ENCODE results near the gene ZNF286A. TPM values are rescaled to one million over a fixed set of nuclear protein-coding genes. Genes with fewer than 3 reads are reported as not detected.
"Not testable (repeated sequence)": the region's sequence is repeated elsewhere in the genome, so short reads cannot be mapped to it uniquely, and the experiment has no call there.

The ZNF286A gene
- total and polyA plus RNA-seq, 12 donors = 12.1 to 35.1 (median 22.9) TPM

- no peaks in the 10 kb centered on the region for H3K36me3 ChIP-seq (replicated peaks in 1 of 2)
- no peaks in the 10 kb centered on the region for H3K27me3 ChIP-seq
- no peak overlapping the region for H3K27ac ChIP-seq
- DNase-seq = no peak
- no peaks in the 10 kb centered on the region for H3K9me3 ChIP-seq (replicated peaks in 1 of 3)
- intact Hi-C loops (cut with DNase I) = no loop called here
- WGBS, 4 donors = 58 to 67% (median 60%) methylated on average over 2 of the region's 2 CpGs
- no peaks in the 10 kb centered on the region for H3K4me1 ChIP-seq (replicated peaks in 1 of 2)
- TF ChIP-seq CTCF (IDR thresholded peaks at IDR 0.05) (no peak), POLR2A (IDR thresholded peaks at IDR 0.05) (no peak)
- H3K4me3 ChIP-seq = no peak overlapping the region
Observed at GRCh38 chr17:15744885-15745284, 45.3 kb downstream of the ZNF286A start.

GRCh38 chr17:15749403-15749802 lies 49.9 kb downstream of the ZNF286A start:
- H3K4me1 ChIP-seq (replicated peaks in 1 of 2); H3K4me3 ChIP-seq; H3K27me3 ChIP-seq; H3K27ac ChIP-seq; H3K9me3 ChIP-seq (replicated peaks in 1 of 3); DNase-seq; intact Hi-C loops (cut with DNase I); H3K36me3 ChIP-seq (replicated peaks in 1 of 2): not testable (repeated sequence)
- WGBS, 4 donors = 18 to 21% methylated on average over 25 to 27 of the region's 36 CpGs; no CpG with 5 or more reads in 2 of the 4 donors

- intact Hi-C loops (cut with DNase I); H3K9me3 ChIP-seq (replicated peaks in 1 of 3); H3K27me3 ChIP-seq; H3K4me1 ChIP-seq (replicated peaks in 1 of 2); H3K4me3 ChIP-seq; H3K36me3 ChIP-seq (replicated peaks in 1 of 2); H3K27ac ChIP-seq: not testable (repeated sequence)
- 67 to 74% methylated on average over 8 to 9 of the region's 14 CpGs; no CpG with 5 or more reads in 2 of the 4 donors for WGBS, 4 donors
- peak in 1 of 7 donors; percentile 57 for DNase-seq
Observed at GRCh38 chr17:15768865-15769533, 69.4 kb downstream of the ZNF286A start.

Small RNA genes within 50 kb of the gene (small RNA-seq; reads per million reads assigned to genes)
- gene ZNF29P = 0 reads per million in 2 donors

Other genes starting within 250 kb of the ZNF286A start
- gene CDRT4, start 232.1 kb upstream of the ZNF286A start, total RNA-seq = 10 to 100 TPM in 4 of 9 donors, 1 to 10 TPM in 5; 1.5 to 18.8 (median 6.9) TPM
- 10 to 100 TPM; 16.0 to 49.6 (median 36.9) TPM for gene CDRT4, start 232.1 kb upstream of the ZNF286A start, polyA plus RNA-seq
- 10 to 100 TPM in 7 of 9 donors, 1 to 10 TPM in 2; 4.0 to 51.8 (median 20.3) TPM for gene TVP23C, start 136.3 kb upstream of the ZNF286A start, total RNA-seq
- 10 to 100 TPM; 10.4 to 17.9 (median 11.9) TPM for gene TVP23C, start 136.3 kb upstream of the ZNF286A start, polyA plus RNA-seq
- gene FBXW10B, start 80.0 kb upstream of the ZNF286A start, total RNA-seq = 1 to 10 TPM in 6 of 9 donors, under 1 TPM in 3; 0.18 to 7.8 (median 2.1) TPM
- gene FBXW10B, start 80.0 kb upstream of the ZNF286A start, polyA plus RNA-seq = 10 to 100 TPM in 1 of 3 donors, 1 to 10 TPM in 2; 2.0 to 12.2 (median 5.5) TPM
- 100 to 1,000 TPM in 1 of 9 donors, 10 to 100 TPM in 8; 30.3 to 109 (median 46.1) TPM for gene TRIM16, start 15.4 kb upstream of the ZNF286A start, total RNA-seq
- 10 to 100 TPM in 2 of 3 donors, 1 to 10 TPM in 1; 7.1 to 60.0 (median 10.9) TPM for gene TRIM16, start 15.4 kb upstream of the ZNF286A start, polyA plus RNA-seq
- under 1 TPM in 1 of 9 donors, not detected in 8; 0.44 TPM for gene TBC1D26, start 32.5 kb downstream of the ZNF286A start, total RNA-seq
- gene TBC1D26, start 32.5 kb downstream of the ZNF286A start, polyA plus RNA-seq = under 1 TPM in 2 of 3 donors, not detected in 1; 0.48 to 0.54 TPM
- gene ADORA2B, start 245.4 kb downstream of the ZNF286A start, total RNA-seq = 1 to 10 TPM in 8 of 9 donors, under 1 TPM in 1; 0.39 to 4.0 (median 2.2) TPM
- under 1 TPM; 0.17 to 0.68 (median 0.32) TPM for gene ADORA2B, start 245.4 kb downstream of the ZNF286A start, polyA plus RNA-seq